Thoracic aorta (tissue), 2 donors: ENCODE results near the gene EXOSC2. TPM values are rescaled to one million over a fixed set of nuclear protein-coding genes. Genes with fewer than 3 reads are reported as not detected.

Experiments
- ATAC-seq: fragments of 150-250 bp; one replicate; pipeline ENCODE4 v1.8.0; 2017; ENCODE audit warnings: low read depth; ENCODE audit not compliant: insufficient number of reproducible peaks, low FRiP score
- DNase-seq: peaks from one replicate; pipeline ENCODE4 v3.0.0-alpha.2; 2020; ENCODE audit warnings: low spot score
- H3K27ac ChIP-seq, 2 donors: fragments of 200-600 bp; sonication (generic); 1 replicate in 1 of 2; 2 replicates in 1 of 2; pipeline ENCODE4 v1.5.1; 2016; ENCODE audit warnings: mild to moderate bottlenecking in 2 of 2, moderate library complexity in 2 of 2
- H3K27me3 ChIP-seq: fragments of 200-600 bp; sonication (generic); replicated peaks from 2 replicates; pipeline ENCODE4 v1.6.0; 2016; ENCODE audit warnings: mild to moderate bottlenecking; ENCODE audit not compliant: insufficient read depth
- H3K36me3 ChIP-seq: fragments of 200-600 bp; sonication (generic); one replicate; pipeline ENCODE4 v1.5.1; 2016
- H3K4me1 ChIP-seq, 2 donors: fragments of 200-600 bp; sonication (generic); 1 replicate in 1 of 2; 2 replicates in 1 of 2; pipeline versions ENCODE4 v1.5.1 to v1.6.0; 2016; ENCODE audit warnings: low read depth in 2 of 2, mild to moderate bottlenecking in 1 of 2; ENCODE audit not compliant: control insufficient read depth in 1 of 2
- H3K4me3 ChIP-seq: fragments of 200-600 bp; sonication (generic); 2 replicates; pipeline ENCODE4 v1.5.1; 2016; ENCODE audit warnings: mild to moderate bottlenecking
- H3K9me3 ChIP-seq: fragments of 200-600 bp; sonication (generic); 2 replicates; pipeline ENCODE4 v1.5.1; 2016
- CTCF ChIP-seq: fragments of 200-600 bp; sonication (generic); IDR thresholded peaks from one replicate; pipeline ENCODE4 v1.5.1; 2019; ENCODE audit warnings: antibody characterized with exemption
- total RNA-seq, 2 donors: library from RNA; depleted of rRNA; stranded (reverse); fragments of >200 nt; gene quantifications; one replicate each; pipeline versions ENCODE4 v1.1.0 to v1.2.3, GENCODE V29; 2016

Gene EXOSC2
- total RNA-seq, 2 donors from 2014 or later, result 12.3 to 33.3 TPM

GRCh38 chr9:130675396-130675795, 18.2 kb upstream of the EXOSC2 start:
- ATAC-seq (no peak), DNase-seq (no peak)
- H3K27ac ChIP-seq, result no peak overlapping the region
- H3K4me3 ChIP-seq, result no peak overlapping the region
- no peaks in the 10 kb centered on the region for H3K9me3 ChIP-seq
- TF ChIP-seq CTCF, result no peak
- no peaks in the 10 kb centered on the region for H3K27me3 ChIP-seq
- no peaks in the 10 kb centered on the region for H3K4me1 ChIP-seq
- no peaks in the 10 kb centered on the region for H3K36me3 ChIP-seq

- no peak for TF ChIP-seq CTCF
Observed at GRCh38 chr9:130677252-130677651, 16.3 kb upstream of the EXOSC2 start.

GRCh38 chr9:130680836-130681768, 12.5 kb upstream of the EXOSC2 start:
- Histone ChIP-seq H3K27ac (no peak overlapping the region), H3K4me1 (peaks cover 4 to 14% of the 10 kb centered on the region in 2 donors), H3K9me3 (peaks cover 3% of the 10 kb centered on the region), H3K36me3 (no peaks in the 10 kb centered on the region), H3K27me3 (no peaks in the 10 kb centered on the region), H3K4me3 (peak overlapping the region; percentile 73)
- no peak for TF ChIP-seq CTCF
- ATAC-seq (peak; percentile 58), DNase-seq (peak; percentile 17)

More at GRCh38 chr9:130677252-130677651, 16.3 kb upstream of the EXOSC2 start:
- no peak overlapping the region for H3K4me3 ChIP-seq
- no peak overlapping the region for H3K27ac ChIP-seq
- H3K36me3 ChIP-seq, result no peaks in the 10 kb centered on the region
- DNase-seq (no peak), ATAC-seq (no peak)
- H3K9me3 ChIP-seq, result no peaks in the 10 kb centered on the region
- H3K27me3 ChIP-seq, result no peaks in the 10 kb centered on the region
- H3K4me1 ChIP-seq, result peaks cover 4 to 12% of the 10 kb centered on the region in 2 donors

GRCh38 chr9:130681769-130682420, 11.7 kb upstream of the EXOSC2 start:
- no peak for TF ChIP-seq CTCF
- peaks cover 3% of the 10 kb centered on the region for H3K9me3 ChIP-seq
- H3K27me3 ChIP-seq, result no peaks in the 10 kb centered on the region
- no peak overlapping the region for H3K27ac ChIP-seq
- H3K4me3 ChIP-seq, result peak overlapping the region; percentile 73
- H3K4me1 ChIP-seq, result peaks cover 4 to 14% of the 10 kb centered on the region in 2 donors
- DNase-seq (no peak), ATAC-seq (peak; percentile 27)
- no peaks in the 10 kb centered on the region for H3K36me3 ChIP-seq
